HFF-Myc (cell line): ENCODE measurements around the gene TBC1D8B.

ENCODE experiments used
- DNase-seq: peaks from one replicate; pipeline ENCODE4 v3.0.0-alpha.2; 2011; ENCODE audit warnings: low read depth; ENCODE audit errors: extremely low read depth
- H3K4me3 ChIP-seq: replicated peaks from 2 replicates; pipeline ENCODE4 v1.5.1; 2011; ENCODE audit warnings: low read depth, mild to moderate bottlenecking, control low read depth, low read length
- TF ChIP-seq, protein P1 (sequence below): IDR thresholded peaks from 2 replicates; pipeline ENCODE4 v1.5.1; 2012; ENCODE audit warnings: mild to moderate bottlenecking, low read depth, low read length, control low read depth; ENCODE audit errors: missing control alignments

Gene TBC1D8B

DNA sequence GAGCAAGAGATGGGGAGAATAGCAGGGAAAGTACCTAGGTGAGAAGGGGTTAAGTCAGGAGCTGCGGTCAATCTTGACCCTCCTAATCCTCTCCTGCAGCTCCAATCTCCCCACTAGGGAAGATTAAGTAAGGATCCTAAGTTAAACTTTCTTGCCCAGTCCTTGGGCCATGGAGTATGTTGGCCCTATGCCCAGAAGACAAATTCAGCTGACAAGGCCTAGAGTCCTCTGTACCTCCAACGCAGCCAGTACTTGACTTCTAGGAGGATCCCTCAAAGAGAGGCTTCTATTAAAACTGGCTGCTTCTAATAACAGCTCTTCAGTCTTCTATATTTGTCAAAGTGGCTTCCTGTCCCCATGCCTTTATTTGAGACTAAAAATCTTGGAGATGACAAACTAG, 119.2 kb downstream of the TBC1D8B start:
- DNase-seq = no peak
- TF ChIP-seq, protein P1, sequence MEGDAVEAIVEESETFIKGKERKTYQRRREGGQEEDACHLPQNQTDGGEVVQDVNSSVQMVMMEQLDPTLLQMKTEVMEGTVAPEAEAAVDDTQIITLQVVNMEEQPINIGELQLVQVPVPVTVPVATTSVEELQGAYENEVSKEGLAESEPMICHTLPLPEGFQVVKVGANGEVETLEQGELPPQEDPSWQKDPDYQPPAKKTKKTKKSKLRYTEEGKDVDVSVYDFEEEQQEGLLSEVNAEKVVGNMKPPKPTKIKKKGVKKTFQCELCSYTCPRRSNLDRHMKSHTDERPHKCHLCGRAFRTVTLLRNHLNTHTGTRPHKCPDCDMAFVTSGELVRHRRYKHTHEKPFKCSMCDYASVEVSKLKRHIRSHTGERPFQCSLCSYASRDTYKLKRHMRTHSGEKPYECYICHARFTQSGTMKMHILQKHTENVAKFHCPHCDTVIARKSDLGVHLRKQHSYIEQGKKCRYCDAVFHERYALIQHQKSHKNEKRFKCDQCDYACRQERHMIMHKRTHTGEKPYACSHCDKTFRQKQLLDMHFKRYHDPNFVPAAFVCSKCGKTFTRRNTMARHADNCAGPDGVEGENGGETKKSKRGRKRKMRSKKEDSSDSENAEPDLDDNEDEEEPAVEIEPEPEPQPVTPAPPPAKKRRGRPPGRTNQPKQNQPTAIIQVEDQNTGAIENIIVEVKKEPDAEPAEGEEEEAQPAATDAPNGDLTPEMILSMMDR = no peak
- no peak overlapping the region for H3K4me3 ChIP-seq
